NCI-H2081 (cell line): Measurements from ENCODE around the gene MIOX.
"Not testable (repeated sequence)": the region's sequence is repeated elsewhere in the genome, so short reads cannot be mapped to it uniquely, and the experiment has no call there.

Experiments
- DNase-seq, 2 experiments: peaks; one replicate each; lab custom pipeline; 2025; lab: John Stamatoyannopoulos, UW

MIOX gene

DNA sequence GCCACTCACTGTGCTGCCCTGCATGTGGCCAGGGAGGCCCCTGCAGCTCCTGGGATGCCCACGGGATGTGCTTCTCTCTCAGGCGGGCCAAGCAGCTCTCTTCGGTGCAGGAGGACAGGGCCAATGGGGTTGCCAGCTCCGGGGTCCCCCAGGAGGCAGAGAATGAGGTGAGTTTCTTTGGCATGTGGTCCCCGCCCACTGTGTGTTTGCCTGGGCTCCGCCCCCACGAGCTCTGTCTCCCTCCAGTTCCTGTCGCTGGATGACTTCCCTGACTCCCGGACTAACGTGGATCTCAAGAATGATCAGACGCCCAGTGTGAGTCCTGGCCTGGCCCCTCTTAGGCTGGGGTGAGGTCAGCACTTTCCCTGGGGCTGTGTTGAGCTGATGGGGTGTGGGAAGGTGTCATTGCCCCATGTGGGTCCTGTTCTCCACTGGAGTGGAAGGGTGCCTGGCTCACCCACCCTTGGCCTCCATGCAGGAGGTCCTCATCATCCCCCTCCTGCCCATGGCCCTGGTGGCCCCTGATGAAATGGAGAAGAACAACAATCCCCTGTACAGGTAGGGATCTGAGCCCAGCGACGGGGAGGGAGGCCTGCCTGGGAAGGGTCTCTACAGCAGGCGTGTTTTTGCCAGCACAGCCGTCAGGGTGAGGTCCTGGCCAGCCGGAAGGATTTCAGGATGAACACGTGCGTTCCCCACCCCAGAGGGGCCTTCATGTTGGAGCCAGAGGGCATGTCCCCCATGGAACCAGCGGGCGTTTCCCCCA is 31.0 kb downstream of the MIOX start:
- DNase-seq = no peak

DNA sequence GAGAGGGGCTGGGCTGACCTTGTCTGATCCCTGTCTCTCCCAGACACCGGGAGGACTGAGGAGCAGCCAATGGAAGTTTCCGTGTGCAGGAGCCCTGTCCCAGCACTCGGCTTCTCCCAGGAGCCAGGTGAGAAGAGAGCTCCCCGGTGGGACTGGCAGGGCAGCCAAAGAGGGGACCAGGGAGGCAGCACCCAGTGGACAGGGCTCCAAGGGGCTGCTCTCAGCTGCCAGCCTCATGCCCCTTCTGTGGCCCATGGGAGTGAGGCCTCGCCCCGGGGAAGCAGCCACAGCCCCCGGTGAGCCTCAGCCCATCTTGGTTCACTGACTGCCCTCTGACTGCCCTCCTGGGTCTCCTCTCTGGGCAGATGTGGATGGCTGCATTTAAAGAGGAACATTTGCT is 31.9 kb downstream of the MIOX start:
- DNase-seq = no peak

DNA sequence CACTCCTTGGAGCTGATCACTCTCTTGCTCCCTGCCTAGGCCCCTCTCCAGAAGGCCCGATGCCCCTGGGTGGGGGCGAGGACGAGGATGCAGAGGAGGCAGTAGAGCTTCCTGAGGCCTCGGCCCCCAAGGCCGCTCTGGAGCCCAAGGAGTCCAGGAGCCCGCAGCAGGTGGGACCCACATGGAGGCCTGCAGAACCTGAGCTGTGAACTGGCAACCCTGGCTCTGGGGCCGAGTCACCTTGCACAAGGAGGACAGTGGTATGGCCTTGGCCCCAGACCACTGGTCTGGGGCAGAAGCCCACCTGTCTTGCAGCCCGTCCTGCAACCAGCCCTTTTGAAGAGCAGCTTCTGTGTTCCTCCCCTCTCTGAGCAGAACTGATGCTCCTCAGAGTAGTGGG is 32.5 kb downstream of the MIOX start:
- DNase-seq = no peak

DNA sequence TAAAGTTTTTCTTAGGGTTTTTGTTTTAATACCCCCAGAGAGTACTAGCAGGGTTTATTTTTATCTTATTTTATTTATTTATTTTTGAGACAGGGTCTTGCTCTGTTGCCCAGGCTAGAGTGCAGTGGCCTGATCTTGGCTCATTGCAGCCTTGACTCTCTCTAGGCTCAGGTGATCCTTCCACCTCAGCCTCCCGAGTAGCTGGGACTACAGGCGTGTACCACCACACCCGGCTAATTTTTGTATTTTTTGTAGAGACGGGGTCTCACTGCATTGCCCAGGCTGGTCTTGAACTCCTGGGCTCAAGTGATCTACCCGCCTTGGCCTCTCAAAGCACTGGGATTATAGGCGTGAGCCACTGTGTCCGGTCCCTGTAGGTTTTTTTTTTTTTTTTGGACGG is 33.5 kb downstream of the MIOX start:
- not testable (repeated sequence) for DNase-seq

DNA sequence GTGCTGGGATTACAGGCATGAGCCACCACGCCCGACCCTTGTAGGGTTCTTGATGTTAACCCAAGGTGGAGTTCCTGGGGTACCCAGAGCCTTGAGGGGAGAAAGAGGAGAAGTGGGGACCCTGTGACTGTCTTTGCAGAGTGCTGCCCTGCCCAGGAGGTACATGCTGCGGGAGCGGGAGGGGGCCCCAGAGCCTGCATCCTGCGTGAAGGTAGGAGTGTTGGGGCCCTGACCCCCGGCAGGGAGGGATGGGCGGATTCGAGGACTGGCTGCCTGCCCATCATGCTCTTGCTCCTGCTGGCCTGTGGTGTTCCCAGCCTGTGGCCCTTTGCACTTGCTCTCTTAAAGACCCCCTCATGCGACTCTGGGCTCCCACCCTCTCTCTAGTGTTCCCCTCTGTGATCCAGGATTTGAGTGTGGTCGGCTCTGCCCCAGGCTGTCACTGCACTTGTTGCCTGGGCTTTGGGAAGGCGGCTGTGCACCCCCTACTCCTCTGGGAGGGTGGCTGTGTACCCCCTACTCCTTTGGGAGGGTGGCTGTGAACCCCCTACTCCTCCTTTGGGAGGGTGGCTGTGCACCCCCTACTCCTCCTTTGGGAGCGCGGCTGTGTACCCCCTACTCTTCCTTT is 34.3 kb downstream of the MIOX start:
- no peak for DNase-seq

DNA sequence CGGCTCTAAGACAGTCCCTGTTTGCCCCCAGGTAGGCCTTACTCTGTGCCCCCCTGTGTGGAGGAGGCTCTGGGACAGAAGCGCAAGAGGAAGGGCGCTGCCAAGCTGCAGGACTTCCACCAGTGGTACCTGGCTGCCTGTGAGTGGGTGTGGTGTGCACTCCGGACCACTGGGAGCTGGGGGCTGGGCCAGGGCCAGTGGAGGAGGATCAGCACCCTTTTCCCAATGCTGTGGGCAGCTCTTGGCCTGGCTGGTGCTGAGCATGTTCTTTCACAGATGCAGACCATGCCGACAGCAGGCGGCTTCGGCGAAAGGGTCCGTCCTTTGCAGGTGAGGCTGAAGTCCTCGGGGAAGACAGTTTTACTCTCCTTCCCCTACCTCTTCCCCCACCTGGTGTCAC is 35.1 kb downstream of the MIOX start:
- no peak for DNase-seq

DNA sequence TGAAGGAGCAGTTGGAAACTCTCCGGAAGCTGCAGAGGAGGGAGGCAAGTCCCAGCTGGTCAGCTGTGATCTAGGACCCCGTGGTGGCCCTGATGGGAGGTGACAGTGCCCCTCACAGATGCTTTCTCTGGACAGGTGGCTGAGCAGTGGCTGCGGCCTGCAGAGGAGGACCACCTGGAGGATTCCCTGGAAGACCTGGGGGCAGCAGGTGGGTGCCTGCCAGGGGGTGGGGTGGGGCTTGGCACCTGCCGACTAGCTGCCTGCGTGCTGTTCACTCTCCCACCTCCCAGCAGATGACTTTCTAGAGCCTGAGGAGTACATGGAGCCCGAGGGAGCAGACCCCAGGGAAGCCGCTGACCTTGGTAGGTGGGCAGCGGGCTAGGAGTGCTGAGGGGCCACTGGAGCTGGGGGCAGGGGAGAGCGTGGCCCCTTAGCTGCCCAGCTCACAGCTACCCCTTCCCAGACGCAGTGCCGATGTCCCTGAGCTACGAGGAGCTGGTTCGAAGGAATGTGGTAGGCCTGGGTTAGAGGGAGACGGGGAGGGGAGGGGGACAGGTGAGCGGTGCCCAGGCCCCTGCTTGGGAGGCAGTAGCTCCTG is 35.6 kb downstream of the MIOX start:
- no peak for DNase-seq

DNA sequence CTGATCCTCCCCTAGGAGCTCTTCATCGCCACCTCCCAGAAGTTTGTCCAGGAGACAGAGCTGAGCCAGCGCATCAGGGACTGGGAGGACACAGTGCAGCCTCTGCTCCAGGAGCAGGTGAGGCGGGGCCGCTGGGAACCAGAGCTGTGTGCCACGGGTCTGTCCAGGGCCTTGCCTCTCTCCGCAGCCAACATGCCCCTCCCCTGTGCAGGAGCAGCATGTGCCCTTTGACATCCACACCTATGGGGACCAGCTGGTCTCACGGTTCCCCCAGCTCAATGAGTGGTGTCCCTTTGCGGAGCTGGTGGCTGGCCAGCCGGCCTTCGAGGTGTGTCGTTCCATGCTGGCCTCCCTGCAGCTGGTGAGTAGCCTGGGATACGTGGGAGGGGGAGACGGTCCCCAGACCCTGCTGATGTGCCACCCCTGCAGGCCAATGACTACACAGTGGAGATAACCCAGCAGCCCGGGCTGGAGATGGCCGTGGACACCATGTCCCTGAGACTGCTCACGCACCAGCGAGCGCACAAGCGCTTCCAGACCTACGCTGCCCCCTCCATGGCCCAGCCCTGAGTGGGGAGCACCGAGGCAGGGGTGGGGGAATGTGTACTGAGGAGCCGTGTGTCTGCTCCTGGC is 36.3 kb downstream of the MIOX start:
- DNase-seq = no peak

DNA sequence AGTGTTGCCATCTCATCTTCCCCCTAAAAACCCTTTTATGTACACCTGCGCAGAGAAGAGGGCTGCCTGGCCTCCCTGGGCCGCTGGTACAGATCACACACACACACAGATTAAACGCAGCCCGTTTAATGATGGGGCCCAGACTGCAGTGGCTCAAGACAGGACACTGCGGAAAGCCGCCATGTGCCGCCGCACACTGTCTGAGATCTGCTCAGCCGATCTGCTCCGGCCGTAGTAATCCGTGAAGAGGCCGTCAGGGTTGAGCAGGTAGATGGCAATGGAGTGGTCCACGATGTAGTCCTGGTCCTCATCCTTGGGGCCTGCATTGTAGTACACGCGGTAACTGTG is 36.8 kb downstream of the MIOX start:
- DNase-seq = no peak

DNA sequence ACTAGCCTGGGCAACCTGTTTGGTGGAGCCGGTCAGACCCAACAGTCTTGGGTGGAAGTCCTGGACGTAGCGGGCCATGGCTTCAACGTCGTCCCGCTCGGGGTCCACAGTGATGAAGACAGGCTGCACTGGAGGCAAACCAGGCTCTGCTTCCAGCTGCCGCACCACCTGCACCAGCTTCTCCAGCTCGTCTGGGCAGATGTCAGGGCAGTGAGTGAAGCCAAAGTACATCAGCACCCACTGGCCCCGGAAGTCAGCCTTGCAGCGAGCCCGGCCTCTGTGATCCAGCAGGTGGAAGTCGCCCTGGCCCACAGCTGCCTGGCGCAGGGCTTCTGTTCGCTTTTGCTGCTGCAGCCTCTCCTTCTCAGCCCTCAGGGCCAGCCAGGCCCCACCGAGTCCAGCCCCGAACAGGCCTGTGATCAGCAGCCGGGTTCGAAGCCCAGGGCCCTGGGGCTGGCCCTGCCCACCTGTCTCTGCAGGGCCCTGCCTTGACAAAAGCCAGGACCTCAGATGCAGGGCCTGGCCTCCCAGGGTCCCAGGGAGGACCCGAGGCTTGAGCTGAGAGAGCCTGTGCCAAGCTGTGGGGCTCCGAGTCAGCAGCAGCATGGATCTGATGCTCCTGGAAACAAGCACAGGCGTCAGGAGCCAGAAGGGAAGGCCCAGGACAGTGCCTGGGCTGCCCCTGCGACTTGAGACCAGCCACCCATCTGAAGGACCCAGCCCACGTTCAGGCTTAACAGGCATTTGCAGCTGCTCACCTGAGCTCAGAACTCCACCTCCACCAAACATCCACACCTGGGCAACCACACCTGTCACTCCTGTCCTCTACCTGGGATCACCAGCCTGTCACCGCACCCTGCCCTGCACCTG is 37.4 kb downstream of the MIOX start:
- DNase-seq = no peak

DNA sequence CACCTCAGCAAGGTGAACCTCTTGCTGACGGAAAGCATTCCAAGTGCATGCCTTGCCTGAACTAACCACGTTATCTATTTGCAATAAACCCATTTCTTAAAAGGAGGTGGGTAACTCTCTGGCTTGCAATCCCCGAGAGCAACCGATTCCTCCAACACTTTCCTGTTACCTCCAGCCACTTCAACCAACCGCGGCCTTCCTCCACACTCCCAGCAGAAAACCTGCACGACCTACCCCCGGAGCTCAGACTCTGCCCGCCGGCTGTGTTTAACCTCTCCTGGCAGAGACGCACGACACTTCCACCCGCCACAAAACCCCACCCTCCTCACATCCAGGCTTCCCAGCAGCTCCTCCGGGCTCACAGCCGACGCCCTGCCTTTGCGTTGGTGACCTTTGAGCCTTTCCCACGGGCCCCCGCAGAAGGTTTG is 38.0 kb downstream of the MIOX start:
- DNase-seq = peak in 1 of 2 experiments; percentile 37

DNA sequence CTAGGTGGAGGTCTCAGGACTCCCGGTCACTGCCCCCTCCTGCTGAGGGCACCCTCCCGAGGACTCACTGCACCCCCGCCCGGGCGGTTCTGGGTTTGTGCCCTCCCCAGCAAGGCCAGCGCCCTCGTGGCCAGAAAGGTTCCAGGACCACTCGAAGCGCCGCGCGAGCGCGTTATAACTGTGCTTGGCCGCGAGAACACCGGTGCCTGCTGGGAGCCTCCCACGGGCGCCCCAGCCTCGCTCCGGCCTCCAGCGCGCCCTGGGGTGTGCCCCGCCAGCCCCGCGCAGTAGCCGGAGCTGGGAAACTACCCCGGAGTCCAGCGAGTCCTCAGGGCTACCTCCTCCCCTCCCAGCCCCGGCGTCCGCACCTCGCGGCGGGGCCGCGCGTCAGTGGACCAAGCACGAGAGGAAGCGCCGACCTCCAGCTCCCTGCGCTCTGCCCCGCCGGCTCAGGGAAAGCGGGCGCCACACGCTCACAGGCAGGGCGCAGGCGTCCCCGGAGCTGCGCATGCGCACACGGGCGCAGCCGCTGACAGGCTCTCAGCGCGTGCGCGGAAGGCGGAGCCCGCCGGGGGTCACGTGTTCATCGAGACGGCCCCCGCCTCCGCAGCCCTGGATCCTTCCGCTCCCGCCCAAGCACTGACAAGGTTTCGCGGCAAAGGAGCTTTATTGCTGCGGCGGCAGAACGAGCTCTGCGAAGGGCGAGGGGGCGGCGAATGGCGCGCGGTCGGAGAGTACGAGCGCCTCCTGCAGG is 38.6 kb downstream of the MIOX start, which contains the start of gene SCO2:
Gene SCO2, minus strand, starts transcription at position 495 of the 754 bp plus-strand sequence. CDS start 1,187 bp downstream, outside the sequence.
- DNase-seq = peak; percentile 94

DNA sequence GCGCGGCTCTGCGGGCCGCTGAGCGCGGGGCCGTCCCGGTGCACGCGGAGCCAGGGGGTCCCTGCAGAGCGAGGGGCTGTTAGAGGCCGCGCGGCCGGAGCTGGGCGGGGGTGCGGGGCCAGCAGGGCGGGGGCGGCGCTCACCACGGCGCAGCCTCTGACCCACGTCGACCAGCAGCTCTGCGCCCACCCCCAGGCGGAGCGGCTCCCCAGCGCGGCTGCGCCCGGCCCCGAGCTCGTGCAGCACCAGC is 39.1 kb downstream of the MIOX start:
- DNase-seq = no peak

DNA sequence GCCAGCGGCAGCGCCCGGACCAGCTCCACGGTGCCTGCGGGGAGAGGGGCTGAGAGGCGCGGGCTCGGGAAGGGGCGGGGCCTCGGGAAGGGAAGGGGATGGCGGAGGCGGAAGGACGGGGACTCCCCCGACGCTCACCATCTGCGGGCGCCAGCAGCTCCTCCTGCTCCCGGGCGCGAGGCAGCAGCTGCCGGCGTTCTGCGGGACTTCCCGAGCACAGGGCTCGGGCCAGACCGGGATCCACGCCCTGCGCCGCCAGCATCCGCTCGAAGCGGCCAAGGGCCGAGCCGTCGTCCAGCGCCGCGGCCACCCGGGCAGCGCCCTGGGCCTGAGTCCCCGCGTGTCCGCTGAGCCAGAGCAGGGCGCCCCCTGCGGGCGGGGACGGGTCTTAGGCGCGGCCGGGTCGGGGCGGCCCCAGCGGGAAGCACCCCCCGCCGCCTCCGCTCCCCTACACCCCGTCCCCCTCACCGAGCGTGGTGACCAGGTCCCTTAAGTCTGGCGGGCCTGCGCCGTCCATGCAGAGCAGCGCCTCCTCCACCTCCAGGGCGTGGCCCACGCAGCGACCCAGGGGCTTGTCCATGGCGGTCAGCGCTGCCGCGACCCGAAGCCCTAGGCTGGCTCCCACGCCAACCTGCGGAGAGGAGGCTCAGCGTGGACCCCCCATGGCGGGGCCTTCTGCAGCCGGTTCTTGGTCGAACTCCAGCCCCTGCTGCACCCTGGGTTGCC is 39.6 kb downstream of the MIOX start:
- peak; percentile 69 to 73 for DNase-seq

DNA sequence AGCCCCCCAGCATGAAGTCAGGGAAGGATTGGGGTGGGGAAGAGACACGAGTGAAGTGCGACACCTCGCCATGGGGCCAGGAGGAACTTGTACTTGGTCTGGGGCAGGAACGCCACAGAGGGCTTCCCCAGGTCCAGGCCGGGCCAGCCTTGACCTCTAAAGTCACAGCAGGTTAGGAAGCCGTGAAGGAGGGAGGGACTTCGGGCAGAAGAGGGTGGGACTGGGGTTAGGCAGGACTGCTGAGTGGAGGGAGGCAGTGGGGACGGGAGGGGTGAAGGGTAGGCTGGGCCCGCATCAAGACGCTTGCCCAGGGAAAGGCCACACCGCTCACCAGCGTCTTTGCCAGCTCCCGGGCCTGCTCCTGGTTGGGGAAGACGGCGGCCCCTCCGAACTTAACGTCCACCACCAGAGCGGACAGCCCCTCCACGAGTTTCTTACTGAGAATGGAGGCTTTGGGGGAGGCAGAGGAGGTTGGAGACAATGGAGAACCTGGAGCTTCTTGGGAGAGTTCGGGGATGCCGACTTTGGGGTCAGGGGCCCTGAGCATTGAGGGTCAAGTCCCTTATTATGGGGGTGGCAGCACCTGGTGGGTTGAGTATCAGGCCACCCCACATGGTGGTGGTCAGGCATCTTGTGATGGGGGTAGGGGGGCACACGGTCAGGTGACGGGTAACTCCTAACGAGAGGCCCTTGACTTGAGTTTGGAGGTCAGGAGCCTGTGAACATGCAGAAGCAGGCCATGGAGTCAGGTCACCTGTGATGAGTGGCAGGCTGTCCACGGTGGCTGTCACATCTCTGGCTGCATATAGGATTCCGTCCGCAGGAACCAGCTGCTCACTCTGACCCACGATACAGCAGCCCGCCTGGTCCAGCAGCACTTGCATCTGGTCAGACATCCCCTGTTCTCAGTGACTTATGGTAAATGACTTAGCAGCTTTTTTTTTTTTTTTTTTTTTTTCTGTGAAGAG is 40.5 kb downstream of the MIOX start:
- DNase-seq = no peak

DNA sequence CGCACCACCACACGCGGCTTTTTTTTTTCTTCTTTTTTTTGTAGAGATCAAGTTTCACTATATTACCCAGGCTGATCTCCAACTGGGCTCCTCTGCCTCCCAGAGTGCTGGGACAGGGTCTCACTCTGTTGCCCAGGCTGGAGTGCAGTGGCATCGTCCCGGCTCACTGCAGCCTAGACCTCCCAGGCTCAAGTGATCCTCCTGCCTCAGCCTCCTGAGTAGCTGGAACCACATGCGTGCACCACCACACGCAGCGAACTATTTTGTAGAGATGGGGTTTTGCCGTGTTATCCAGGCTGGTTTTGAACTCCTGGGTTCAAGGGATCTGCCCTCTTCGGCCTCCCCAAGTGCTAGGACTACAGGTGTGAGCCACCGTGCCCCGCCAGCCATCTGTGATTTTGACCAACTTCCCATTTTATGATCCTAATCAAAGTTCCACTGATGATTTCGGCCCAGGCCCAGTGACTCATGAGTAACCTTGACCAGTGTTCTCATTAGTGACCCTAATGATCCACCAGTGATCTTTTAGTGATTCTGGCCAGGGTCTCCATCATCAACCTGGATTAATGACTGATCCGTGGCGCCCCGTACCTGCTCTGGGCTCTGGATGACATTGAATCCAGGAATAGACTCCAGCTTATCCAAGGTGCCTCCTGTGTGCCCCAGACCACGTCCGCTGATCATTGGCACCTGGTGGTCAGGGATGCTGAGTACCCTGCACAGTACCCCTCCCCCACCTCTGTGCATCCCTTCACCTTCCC is 41.4 kb downstream of the MIOX start:
- no peak for DNase-seq

DNA sequence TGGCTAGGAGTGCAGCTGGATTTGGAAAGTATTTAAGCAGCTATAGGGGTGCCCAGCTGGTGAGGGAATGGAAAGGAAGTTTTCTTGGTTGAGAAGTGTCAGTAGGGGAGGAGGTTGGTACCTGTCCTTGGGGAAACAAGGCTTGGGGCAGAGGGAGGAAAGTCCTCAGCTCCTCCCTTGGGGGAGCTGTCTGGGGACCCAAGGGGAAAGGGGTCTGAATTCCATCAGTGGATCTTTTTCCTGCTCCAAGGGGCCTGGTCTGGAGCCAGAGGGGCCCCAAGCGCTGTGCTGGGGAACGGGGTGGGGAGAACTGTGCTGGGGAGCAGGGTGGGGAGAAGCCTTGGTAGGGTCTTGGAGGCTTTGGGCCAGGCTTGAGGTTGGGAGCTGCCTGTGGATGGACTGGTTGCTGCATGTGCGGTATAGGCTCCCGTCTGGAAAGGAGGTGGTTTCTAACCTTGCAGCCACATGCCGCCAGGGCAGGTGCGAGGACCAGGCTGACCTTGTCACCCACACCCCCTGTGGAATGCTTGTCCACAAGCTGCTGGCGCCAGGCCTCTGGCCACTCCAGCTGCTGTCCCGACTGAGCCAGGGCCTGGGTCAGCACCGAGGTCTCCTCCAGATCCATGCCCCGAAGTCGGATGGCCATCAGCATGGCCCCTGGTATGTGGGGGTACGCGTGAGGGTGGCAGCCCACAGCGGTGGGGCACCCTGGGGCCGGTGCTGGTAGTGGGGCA is 42.2 kb downstream of the MIOX start:
- DNase-seq = no peak

DNA sequence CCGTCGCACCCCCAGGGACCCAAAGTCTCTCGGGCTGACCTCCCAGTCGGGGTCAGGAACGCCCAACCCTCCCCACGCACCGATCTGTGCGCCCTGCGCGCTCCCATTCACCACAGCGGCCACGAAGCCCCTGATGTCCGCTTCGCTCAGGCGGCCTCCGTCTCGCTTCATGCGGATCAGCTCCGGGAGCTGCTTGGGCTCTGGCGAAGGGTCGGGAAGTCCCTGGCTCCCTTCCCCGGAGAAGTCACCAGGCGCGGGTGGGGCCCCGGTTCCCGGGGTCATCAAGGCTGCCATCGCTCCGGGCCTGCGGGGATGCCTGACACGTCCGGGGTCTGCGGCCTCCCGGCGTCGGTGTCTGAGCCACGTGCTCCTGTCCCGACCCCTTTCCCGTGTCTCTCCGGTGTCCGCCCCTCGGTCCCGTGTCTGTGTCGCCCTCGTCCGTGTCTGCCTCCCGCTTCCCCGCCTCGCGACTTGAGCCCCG is 42.8 kb downstream of the MIOX start:
- DNase-seq = no peak
